Measurements from ENCODE around the gene CLCN7. TPM values are rescaled to one million over a fixed set of nuclear protein-coding genes. Genes with fewer than 3 reads are reported as not detected.

The CLCN7 gene
- total RNA-seq, 2 donors from 2014 or later = 42.4 to 61.5 TPM

DNA sequence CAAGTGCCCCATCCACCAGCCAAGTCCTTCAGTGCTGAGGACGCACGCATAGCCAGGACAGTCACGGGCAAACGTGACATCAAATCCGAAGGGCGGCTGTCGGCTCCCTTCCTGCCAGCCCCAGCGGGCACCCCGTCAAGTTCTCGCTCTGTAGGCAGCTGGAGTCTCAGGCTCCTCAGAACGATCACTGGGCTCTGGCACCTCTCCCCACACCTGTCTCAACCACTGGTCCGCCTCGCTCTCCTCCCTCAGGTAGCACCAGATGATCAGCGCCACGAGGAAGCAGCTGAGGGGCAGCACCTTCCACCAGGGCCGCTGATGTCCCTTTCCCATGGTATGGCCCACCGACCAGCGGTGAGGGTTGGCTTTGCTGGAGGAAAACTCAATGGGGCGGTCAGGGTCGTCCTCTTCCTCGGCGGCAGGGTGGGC is 54.7 kb downstream of the CLCN7 start:
- peak overlapping the region; percentile 90 for H3K4me3 ChIP-seq
- no peaks in the 10 kb centered on the region for H3K36me3 ChIP-seq
- H3K27ac ChIP-seq = peak overlapping the region; percentile 82
- no peaks in the 10 kb centered on the region for H3K9me3 ChIP-seq
- no peak for DNase-seq
- H3K9ac ChIP-seq (ENCODE audit: low read depth in 2 of 2, low read length in 2 of 2) = peak overlapping the region; percentile 80 to 91
- no peaks in the 10 kb centered on the region for H3K27me3 ChIP-seq
- intact Hi-C loops (cut with DNase I) = no loop called here
- TF ChIP-seq, protein P1, sequence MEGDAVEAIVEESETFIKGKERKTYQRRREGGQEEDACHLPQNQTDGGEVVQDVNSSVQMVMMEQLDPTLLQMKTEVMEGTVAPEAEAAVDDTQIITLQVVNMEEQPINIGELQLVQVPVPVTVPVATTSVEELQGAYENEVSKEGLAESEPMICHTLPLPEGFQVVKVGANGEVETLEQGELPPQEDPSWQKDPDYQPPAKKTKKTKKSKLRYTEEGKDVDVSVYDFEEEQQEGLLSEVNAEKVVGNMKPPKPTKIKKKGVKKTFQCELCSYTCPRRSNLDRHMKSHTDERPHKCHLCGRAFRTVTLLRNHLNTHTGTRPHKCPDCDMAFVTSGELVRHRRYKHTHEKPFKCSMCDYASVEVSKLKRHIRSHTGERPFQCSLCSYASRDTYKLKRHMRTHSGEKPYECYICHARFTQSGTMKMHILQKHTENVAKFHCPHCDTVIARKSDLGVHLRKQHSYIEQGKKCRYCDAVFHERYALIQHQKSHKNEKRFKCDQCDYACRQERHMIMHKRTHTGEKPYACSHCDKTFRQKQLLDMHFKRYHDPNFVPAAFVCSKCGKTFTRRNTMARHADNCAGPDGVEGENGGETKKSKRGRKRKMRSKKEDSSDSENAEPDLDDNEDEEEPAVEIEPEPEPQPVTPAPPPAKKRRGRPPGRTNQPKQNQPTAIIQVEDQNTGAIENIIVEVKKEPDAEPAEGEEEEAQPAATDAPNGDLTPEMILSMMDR (IDR thresholded peaks at IDR 0.05) = no peak
- peaks cover 3% of the 10 kb centered on the region for H3K4me1 ChIP-seq

DNA sequence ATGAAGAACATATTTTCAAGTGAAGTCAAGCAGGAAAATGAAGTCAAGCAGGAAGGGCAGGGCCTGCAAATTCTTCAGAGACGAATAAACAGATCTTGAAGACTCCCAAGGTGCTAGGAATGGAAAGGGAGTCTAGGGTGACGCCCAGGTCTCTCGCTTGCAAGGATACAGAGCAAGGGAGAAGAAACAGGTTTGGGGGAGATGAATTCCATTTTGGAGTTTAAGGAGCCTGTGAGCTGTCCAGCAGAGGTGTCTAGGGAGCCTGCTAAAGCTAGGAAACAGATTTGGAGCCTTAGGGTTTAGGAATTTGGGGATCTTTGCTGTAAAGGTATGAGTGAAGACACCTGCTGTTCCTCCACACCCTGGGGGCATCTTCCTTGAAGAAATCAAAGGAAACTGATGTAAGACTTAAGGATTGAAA is 58.3 kb downstream of the CLCN7 start:
- DNase-seq = no peak
- Histone ChIP-seq H3K27ac (no peak overlapping the region), H3K36me3 (no peaks in the 10 kb centered on the region), H3K4me1 (peaks cover 3% of the 10 kb centered on the region), H3K9me3 (no peaks in the 10 kb centered on the region), H3K9ac (ENCODE audit: low read depth in 2 of 2, low read length in 2 of 2) (no peak overlapping the region), H3K27me3 (no peaks in the 10 kb centered on the region), H3K4me3 (no peak overlapping the region)
- TF ChIP-seq, protein P1 (IDR thresholded peaks at IDR 0.05) = no peak
- intact Hi-C loops (cut with DNase I) = no loop called here

DNA sequence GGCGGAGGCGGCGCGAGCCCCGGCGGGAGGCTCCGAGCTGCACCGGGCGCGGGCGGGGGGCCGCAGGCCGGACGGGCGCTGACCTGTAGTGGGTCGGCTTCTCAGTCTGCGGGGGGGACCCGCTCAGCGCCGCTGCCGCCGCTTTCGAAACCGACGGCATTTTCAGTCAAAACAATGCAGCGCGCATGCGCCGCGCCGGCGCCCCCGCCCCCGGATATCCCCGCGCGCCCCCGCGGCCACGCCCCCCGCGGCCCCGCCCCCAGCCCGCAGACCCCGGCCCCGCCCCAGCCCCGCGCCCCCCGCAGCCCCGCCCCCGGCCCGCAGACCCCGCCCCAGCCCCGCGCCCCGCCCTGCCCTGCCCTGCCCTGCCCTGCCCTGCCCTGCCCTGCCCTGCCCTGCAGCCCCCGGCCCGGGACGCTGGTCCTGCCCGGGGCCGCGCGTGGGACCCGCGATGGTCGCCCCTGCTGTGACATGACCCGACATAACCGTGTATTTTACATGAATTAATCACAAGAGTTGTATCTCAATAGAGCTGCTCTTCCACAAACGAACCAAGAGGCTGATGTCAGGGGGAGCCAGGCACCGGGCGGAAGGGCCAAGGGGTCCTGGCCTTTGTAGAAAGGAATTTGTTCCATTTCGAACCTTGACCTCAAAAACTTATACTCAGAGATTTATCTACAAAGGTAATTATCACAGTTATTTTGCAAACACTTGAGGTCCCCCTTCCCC is 60.1 kb downstream of the CLCN7 start, which contains the start of gene UNKL:
Gene UNKL (minus strand): TSS at position 173 of the 729 bp plus-strand sequence. CDS start 13 bp downstream, at position 160.
- Histone ChIP-seq H3K9ac (ENCODE audit: low read depth in 2 of 2, low read length in 2 of 2) (peak within 1 kb of the TSS; percentile 77 to 93), H3K9me3 (no peaks in the 10 kb centered on the region), H3K4me1 (peaks cover 3% of the 10 kb centered on the region)

GRCh38 chr16:1413684-1414531 is 60.9 kb downstream of the CLCN7 start:
- peak overlapping the region; percentile 77 to 93 for H3K9ac ChIP-seq (ENCODE audit: low read depth in 2 of 2, low read length in 2 of 2)
- peak overlapping the region; percentile 70 for H3K4me3 ChIP-seq
- peak overlapping the region; percentile 75 for H3K27ac ChIP-seq
- H3K36me3 ChIP-seq = no peaks in the 10 kb centered on the region
- no peaks in the 10 kb centered on the region for H3K27me3 ChIP-seq
- TF ChIP-seq, protein P1 (IDR thresholded peaks at IDR 0.05) = peak; percentile 65
- no peaks in the 10 kb centered on the region for H3K4me1 ChIP-seq
- no peaks in the 10 kb centered on the region for H3K9me3 ChIP-seq
- intact Hi-C loops (cut with DNase I) = no loop called here
- DNase-seq = peak; percentile 73

More for the DNA sequence above, 60.1 kb downstream of the CLCN7 start, which contains the start of gene UNKL:
- no peaks in the 10 kb centered on the region for H3K36me3 ChIP-seq
- H3K27me3 ChIP-seq = no peaks in the 10 kb centered on the region
- H3K27ac ChIP-seq = peak within 1 kb of the TSS; percentile 75
- H3K4me3 ChIP-seq = peak within 1 kb of the TSS; percentile 70
- TF ChIP-seq, protein P1 (IDR thresholded peaks at IDR 0.05) = no peak
- intact Hi-C loops (cut with DNase I) = no loop called here
- peak; percentile 81 for DNase-seq

DNA sequence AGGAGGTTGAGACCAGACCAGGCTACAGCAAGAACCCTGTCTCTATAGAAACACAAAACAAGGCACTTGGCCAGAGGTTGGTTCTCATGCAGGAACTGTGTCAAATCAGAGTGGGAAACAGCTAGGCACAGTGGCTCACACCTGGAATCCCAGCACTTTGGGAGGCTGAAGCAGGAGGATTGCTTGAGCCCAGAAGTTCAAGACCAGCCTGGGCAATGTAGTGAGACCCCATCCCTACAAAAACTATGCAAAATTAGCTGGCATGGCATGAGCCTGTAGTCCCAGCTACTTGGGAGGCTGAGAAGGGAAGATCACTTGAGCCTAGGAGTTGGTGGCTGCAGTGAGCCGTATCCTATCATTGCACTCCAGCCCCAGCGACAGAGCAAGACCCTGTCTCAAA is 62.0 kb downstream of the CLCN7 start:
- Histone ChIP-seq H3K36me3 (no peaks in the 10 kb centered on the region), H3K9ac (ENCODE audit: low read depth in 2 of 2, low read length in 2 of 2) (no peak overlapping the region), H3K27me3 (no peaks in the 10 kb centered on the region), H3K4me3 (no peak overlapping the region), H3K9me3 (no peaks in the 10 kb centered on the region), H3K27ac (no peak overlapping the region), H3K4me1 (peaks cover 4% of the 10 kb centered on the region)
- no peak for DNase-seq
- TF ChIP-seq, protein P1 (IDR thresholded peaks at IDR 0.05) = no peak
- intact Hi-C loops (cut with DNase I) = no loop called here
